Measurements from ENCODE around the gene SPATA2. TPM values are rescaled to one million over a fixed set of nuclear protein-coding genes. Genes with fewer than 3 reads are reported as not detected.
"Not testable (repeated sequence)": the region's sequence is repeated elsewhere in the genome, so short reads cannot be mapped to it uniquely, and the experiment has no call there.

SPATA2 gene
- total RNA-seq, 2 experiments from 2014 or later = 7.4 to 8.2 TPM

DNA sequence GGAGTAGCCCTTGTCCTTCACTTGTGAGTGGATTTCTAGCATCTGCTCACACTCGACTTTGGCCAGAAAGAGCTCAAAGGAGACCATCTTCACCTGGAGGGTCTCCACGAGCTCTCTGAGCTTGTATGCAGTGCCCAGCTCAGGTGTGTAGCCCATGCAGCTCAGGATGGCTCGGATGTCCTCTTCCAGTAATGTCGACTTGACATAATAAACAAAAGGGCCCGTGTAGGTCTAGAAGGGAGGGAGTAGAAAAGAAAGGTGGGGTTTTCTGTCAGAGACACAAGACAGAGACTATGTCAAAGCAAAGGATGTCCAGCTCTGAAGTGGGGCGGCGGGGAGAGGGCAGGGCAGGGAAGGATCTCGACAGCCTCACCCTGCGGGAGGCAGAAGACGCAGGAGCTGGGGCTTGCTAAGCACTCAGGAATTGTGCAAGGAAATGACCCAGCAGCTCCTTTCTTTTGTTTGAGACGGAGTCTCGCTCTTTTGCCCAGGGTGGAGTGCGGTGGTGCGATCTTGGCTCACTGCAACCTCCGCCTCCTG, 8.6 kb downstream of the SPATA2 start:
- H3K4me3 Mint-ChIP-seq = no peak overlapping the region

DNA sequence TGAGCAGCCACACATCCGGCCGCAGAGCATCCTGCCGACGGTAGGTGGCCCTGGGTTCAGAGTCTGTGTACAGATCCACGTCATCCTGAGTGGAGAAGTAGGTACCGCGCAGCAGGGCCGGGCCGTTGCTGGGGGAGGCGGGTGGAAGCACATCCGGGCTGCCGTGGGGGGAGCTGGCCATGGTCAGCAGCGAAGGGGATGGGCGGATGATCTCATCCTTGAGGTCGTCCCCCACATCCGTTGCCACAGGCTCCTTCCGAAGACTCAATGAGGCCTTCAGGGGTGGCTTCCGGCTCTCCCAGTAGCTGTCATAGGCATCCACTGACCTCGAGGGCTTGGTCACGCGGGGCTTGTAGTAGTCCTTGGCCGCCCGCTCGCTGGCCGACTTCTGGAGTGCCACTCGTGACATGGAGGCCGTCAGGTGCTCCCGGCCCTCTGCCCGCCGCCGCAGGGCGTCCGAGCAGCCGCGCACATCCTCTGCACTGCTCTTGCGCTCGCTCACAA, 9.2 kb downstream of the SPATA2 start:
- Mint-ChIP-seq H3K36me3 (ENCODE audit: low read depth) (peaks cover 15% of the 10 kb centered on the region), H3K27me3 (no peaks in the 10 kb centered on the region), H3K4me1 (no peaks in the 10 kb centered on the region), H3K4me3 (no peak overlapping the region), H3K9me3 (no peaks in the 10 kb centered on the region), H3K27ac (no peak overlapping the region)
- no peak for DNase-seq
- ChIA-PET POLR2A (no interaction called here), CTCF (interaction anchor here (0.9 kb wide), 1 partner anchor 29 kb away, joined by 6 read pairs; no protein-coding TSS in a partner anchor)

More for the DNA sequence above, 8.6 kb downstream of the SPATA2 start:
- no peaks in the 10 kb centered on the region for H3K27me3 Mint-ChIP-seq
- no peak overlapping the region for H3K27ac Mint-ChIP-seq
- ChIA-PET CTCF (interaction anchor here (0.9 kb wide), 1 partner anchor 28 kb away, joined by 6 read pairs; no protein-coding TSS in a partner anchor), POLR2A (no interaction called here)
- peaks cover 15% of the 10 kb centered on the region for H3K36me3 Mint-ChIP-seq (ENCODE audit: low read depth)
- no peaks in the 10 kb centered on the region for H3K4me1 Mint-ChIP-seq
- DNase-seq = no peak
- no peaks in the 10 kb centered on the region for H3K9me3 Mint-ChIP-seq

DNA sequence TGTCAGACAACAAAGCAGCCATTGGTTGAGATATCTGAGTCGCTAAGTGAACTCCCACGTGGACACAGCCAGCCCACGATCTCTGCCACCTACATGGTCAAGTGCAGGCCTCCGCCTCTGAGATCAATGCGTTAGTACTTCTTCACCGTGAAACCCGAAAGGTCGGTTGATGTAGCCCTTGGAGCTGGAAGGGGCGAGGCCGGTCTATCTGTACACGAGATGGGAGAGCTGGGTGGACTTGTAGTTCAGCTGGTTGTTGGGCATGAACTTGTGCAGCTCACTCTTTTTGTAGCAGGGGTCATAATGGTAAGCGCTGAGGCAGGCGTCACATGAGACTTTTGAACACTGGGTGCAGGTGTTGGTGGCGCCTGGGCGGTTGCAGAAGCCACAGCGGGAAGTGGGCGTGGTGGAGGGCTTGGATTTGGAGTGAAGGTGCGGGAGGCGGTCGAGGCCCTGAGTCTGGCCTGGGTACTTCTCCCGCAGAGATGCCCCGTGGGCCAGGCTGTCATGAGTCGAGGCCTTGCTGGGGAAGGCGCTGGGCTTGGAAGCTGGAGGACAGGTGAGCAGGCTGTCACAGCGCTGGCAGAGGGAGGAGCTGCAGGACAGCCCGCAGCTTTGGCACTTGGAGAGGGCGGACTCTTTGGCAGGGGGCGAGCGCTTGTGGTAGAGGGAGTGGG, 9.8 kb downstream of the SPATA2 start:
- CTCF ChIA-PET = interaction anchor here (1.1 to 1.4 kb wide), 3 partner anchors 8 to 542 kb away, joined by 3 read pairs; no protein-coding TSS in a partner anchor
- H3K27me3 Mint-ChIP-seq = no peaks in the 10 kb centered on the region
- POLR2A ChIA-PET = no interaction called here

DNA sequence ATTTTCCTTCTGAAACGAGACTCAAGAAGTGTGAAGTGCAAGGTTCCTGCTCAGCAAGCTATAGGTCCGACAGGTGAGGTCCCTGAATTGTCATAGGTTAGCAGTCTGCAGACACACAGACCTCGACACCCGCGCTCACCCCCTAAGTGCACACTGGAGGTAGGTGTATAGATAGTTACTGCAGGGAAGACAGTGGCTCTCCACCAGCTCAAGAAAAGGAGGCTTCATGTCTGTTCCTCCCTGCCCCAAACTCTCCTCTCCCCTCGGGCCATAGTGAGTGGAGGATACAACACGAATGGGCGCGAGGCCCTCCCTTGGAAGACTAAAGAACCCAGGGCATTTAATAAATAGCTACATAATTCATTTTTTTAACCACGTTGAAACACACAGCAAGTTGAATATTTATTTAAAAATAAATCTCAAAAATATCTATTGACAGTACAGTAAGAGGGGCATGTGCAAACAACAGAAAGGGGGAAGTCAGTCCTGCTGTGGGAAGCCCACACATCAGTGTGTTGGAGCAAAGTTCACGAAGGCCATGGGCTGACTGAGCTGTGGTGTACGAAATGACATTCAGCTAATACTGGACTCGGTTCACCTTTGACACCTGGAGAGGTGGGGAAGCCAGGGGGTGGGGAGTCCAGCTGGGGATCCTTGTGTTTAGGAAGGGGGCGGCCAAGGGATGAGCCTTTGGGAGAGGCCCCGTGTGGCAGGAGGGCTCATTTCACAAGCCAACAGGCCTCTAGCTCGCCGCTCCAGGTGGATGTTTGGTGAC, 10.7 kb downstream of the SPATA2 start:
- H3K4me3 Mint-ChIP-seq = no peak overlapping the region
- H3K36me3 Mint-ChIP-seq (ENCODE audit: low read depth) = peaks cover 15% of the 10 kb centered on the region
- H3K27ac Mint-ChIP-seq = peak overlapping the region; percentile 46
- H3K27me3 Mint-ChIP-seq = no peaks in the 10 kb centered on the region
- CTCF ChIA-PET = interaction anchor here (1.1 to 1.6 kb wide), 4 partner anchors 9 to 541 kb away, joined by 3 to 5 read pairs (median 3); no protein-coding TSS in a partner anchor
- H3K4me1 Mint-ChIP-seq = no peaks in the 10 kb centered on the region
- POLR2A ChIA-PET = no interaction called here
- no peaks in the 10 kb centered on the region for H3K9me3 Mint-ChIP-seq
- DNase-seq = no peak

More for the DNA sequence above, 9.8 kb downstream of the SPATA2 start:
- Mint-ChIP-seq H3K9me3 (no peaks in the 10 kb centered on the region), H3K4me1 (no peaks in the 10 kb centered on the region), H3K27ac (peak overlapping the region; percentile 63), H3K36me3 (ENCODE audit: low read depth) (peaks cover 15% of the 10 kb centered on the region), H3K4me3 (no peak overlapping the region)
- DNase-seq = no peak

DNA sequence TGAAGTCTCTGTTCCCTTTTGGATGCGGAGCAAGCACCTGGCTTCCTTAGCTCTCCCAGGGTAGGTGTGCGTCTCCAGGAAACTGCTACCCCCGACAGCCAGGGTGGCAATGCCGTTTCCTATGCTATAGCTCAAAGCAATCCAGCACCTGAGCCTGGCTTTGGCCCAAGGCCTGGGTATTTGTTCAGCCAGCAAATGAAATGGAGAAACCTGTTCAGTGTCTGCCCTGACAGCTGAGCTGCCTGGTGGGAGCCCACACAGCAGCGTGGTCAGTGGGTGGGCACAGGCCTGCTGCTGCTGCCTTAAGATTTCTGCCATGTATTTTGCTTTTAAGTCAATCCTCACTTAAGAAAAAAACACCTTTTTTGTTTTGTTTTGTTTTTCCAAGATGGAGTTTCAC, 13.7 kb downstream of the SPATA2 start:
- DNase-seq = no peak
- POLR2A ChIA-PET = no interaction called here
- H3K27me3 Mint-ChIP-seq = no peaks in the 10 kb centered on the region
- H3K27ac Mint-ChIP-seq = no peak overlapping the region
- no peaks in the 10 kb centered on the region for H3K9me3 Mint-ChIP-seq
- no peaks in the 10 kb centered on the region for H3K4me1 Mint-ChIP-seq
- CTCF ChIA-PET = interaction anchor here (0.7 to 1.4 kb wide), 2 partner anchors 9 to 16 kb away, joined by 3 read pairs; no protein-coding TSS in a partner anchor
- H3K36me3 Mint-ChIP-seq (ENCODE audit: low read depth) = peaks cover 11% of the 10 kb centered on the region
- no peak overlapping the region for H3K4me3 Mint-ChIP-seq

DNA sequence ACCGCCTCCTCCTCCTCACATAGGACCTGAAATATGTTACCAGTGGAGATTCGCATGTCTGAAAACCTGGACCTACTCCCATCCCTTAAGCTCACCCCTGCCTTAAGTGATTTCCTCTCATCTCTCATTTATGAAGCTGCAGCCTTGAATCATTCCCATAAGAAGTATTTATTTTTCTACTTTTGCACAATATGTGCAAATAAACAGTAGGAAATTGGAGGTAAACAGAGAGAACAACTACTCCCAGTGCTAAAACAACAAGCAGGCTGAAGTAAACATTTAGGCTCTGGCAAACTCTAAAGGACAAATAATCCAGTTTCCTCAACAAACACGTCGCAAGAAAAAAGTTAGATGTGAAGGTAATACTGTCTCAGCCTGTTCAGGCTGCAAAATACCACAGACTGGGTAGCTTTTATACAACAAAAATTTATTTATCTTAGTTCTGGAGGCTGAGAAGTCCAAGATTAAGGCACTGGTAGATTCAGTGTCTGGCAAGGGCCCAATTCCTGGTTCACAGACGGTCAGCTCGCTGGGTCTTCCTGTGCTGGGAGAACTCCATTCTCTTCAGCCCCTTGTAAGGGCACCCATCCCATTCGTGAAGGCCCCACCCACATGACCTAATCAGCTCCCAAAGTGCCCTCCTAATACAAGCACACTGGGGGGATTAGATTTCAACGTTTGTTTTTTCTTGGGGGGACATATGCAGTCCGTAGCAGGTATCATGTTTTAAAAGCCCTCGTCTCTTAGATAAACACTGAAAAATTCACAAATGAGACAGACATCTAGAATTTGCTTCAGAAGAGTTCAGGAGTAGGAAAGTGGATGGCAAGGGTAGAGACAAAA, 15.6 kb downstream of the SPATA2 start:
- ChIA-PET CTCF (no interaction called here), POLR2A (no interaction called here)
- Mint-ChIP-seq H3K27me3 (no peaks in the 10 kb centered on the region), H3K9me3 (no peaks in the 10 kb centered on the region), H3K27ac (no peak overlapping the region), H3K4me1 (peaks cover 3% of the 10 kb centered on the region), H3K4me3 (no peak overlapping the region), H3K36me3 (ENCODE audit: low read depth) (peaks cover 2% of the 10 kb centered on the region)
- DNase-seq = no peak

DNA sequence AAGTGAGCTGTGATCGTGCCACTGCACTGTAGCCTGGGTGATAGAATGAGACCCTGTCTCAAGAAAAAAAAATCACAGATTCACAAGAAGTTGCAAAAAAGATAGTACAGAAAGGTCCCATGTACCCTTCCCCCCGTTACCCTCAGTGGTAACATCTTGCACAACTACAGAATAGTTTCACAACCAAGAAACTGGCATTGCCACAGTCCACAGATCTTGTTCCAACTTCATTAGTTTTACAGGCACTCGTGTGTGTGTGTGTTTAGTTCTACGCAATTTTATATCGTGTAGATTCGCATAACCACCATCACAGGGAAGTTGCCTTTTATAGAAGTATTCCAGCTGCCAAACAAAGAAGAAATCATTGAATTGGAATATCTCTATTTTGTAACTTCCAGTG, 19.1 kb downstream of the SPATA2 start:
- H3K4me1 Mint-ChIP-seq = peaks cover 26% of the 10 kb centered on the region
- ChIA-PET CTCF (interaction anchor here (1.4 kb wide), 1 partner anchor 8 kb away, joined by 3 read pairs; no protein-coding TSS in a partner anchor), POLR2A (no interaction called here)
- no peaks in the 10 kb centered on the region for H3K36me3 Mint-ChIP-seq (ENCODE audit: low read depth)
- DNase-seq = no peak
- no peak overlapping the region for H3K4me3 Mint-ChIP-seq
- H3K27ac Mint-ChIP-seq = no peak overlapping the region
- no peaks in the 10 kb centered on the region for H3K9me3 Mint-ChIP-seq
- no peaks in the 10 kb centered on the region for H3K27me3 Mint-ChIP-seq

DNA sequence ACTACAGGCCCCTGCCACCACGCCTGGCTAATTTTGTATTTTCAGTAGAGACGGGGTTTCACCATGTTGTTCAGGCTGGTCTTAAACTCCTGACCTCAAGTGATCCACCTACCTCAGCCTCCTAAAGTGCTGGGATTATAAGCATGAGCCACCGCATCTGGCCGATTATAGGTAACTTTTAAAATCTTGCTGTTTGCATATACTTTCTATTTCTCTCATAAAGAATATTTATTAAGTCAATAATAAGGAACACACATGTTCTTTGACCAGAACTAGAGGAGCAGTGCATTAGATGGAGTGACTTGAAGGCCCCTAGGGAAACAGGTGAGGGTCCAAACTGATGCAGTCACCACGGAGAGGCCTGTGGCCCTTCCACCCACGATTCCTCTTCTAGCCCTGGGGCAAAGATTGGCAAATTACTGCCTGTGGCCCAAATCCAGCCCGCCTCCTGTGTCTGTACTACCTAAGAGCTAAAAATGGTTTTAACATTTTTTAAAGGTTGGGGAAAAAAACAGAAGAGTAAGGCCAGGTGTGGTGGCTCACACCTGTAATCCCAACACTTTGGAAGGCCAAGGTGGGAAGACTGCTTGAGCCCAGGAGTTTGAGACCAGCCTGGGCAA, 19.7 kb downstream of the SPATA2 start:
- H3K4me1 Mint-ChIP-seq = peaks cover 26% of the 10 kb centered on the region
- H3K27ac Mint-ChIP-seq; CTCF ChIA-PET; H3K27me3 Mint-ChIP-seq; DNase-seq; H3K36me3 Mint-ChIP-seq (ENCODE audit: low read depth); H3K4me3 Mint-ChIP-seq; POLR2A ChIA-PET; H3K9me3 Mint-ChIP-seq: not testable (repeated sequence)

DNA sequence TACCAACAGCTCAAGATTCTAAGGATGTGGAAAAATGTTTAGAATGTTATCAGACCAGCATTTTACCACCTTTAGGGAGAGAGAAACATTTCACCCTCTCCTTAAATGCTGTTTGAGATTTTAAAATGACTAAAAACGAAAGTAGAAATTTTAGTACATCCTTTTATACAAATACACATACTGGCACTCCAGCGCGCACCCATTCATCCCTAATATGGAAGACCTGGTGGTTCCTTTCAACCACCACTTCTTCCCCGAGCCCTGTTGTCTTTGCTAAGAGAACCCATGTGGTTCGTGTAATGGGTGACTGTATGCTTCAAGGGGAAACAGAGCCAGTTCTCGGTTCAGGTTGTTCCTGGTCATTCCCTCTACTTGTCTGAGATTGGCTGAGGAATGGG, 21.3 kb downstream of the SPATA2 start:
- H3K9me3 Mint-ChIP-seq = no peaks in the 10 kb centered on the region
- H3K27ac Mint-ChIP-seq = peak overlapping the region; percentile 81
- DNase-seq = peak; percentile 46
- CTCF ChIA-PET = interaction anchor here (0.6 to 1.7 kb wide), 3 partner anchors 10 to 293 kb away, joined by 3 to 5 read pairs (median 4); no protein-coding TSS in a partner anchor
- peak overlapping the region; percentile 47 for H3K4me3 Mint-ChIP-seq
- POLR2A ChIA-PET = no interaction called here
- H3K4me1 Mint-ChIP-seq = peaks cover 26% of the 10 kb centered on the region
- H3K36me3 Mint-ChIP-seq (ENCODE audit: low read depth) = peaks cover under 1% of the 10 kb centered on the region
- H3K27me3 Mint-ChIP-seq = no peaks in the 10 kb centered on the region

DNA sequence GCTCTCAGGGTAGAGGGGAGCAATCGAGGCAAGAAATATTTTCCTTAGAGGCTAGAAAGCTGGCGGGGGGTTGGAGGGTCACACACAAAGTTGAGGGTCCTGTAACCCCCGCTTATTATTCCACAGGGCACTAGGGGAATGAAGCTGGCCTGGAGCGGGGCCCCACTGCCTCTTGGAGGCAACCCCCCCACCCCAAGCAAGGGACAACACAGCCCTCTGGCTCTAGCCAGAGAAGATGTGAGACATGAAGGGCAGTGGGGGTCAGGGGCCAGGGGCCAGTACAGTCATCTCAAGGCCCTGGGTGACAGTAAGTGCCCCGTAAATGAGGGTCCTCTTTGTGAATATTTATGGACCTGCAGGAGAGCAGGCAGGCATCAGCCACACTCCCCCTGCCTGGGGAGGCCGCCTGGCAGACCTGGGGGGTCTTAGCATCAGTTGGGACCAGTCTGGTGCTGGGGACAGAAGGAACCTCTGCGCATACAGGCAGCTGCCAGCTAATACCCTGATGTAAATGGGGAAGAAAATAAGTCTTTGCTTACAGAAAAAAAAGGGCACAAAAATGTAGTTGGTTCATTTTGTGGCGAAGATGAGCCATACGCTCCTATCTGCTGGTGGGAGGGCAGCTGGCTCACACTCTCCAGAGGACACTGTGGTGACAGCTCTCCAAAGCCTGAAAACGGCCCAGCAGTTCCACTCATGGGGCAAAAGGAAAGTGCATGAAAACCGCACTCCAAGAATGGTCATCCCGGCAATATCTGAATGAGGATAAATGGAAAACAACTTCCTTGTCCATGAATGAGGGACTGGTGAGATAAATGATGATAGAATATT, 21.9 kb downstream of the SPATA2 start:
- Mint-ChIP-seq H3K36me3 (ENCODE audit: low read depth) (peaks cover 5% of the 10 kb centered on the region), H3K27ac (peak overlapping the region; percentile 81), H3K4me1 (peaks cover 28% of the 10 kb centered on the region), H3K4me3 (peak overlapping the region; percentile 47), H3K9me3 (no peaks in the 10 kb centered on the region), H3K27me3 (no peaks in the 10 kb centered on the region)
- ChIA-PET POLR2A (no interaction called here), CTCF (interaction anchor here (0.6 to 1.9 kb wide), 5 partner anchors 11 to 289 kb away, joined by 3 to 5 read pairs (median 4); no protein-coding TSS in a partner anchor)
- DNase-seq = no peak

DNA sequence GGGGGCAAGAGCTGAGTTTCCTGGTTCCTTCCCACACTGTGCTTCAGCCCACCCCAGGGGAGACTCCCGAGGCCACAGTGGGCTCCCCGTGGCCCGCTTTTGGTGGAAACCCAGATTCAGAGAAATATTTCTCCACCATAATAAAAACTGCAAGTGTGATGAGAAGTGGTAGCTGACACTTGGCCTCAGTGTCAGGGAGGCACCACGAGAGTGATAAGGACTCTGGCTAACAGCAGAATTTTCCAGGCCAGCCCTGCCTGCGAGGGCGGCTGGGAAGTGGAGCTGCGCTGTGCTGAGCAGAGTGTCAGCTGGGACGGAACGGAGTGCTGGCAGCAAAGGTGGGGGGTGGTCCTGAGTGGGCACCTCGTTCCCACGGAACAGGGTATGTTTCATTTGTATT, 22.5 kb downstream of the SPATA2 start:
- Mint-ChIP-seq H3K9me3 (no peaks in the 10 kb centered on the region), H3K4me3 (no peak overlapping the region), H3K27me3 (no peaks in the 10 kb centered on the region), H3K36me3 (ENCODE audit: low read depth) (peaks cover 8% of the 10 kb centered on the region), H3K27ac (peak overlapping the region; percentile 70), H3K4me1 (peaks cover 30% of the 10 kb centered on the region)
- DNase-seq = no peak
- CTCF ChIA-PET = interaction anchor here (0.6 to 1.9 kb wide), 4 partner anchors 11 to 300 kb away, joined by 3 to 5 read pairs (median 4); no protein-coding TSS in a partner anchor
- POLR2A ChIA-PET = no interaction called here
